Stimulated activated CD4-positive, alpha-beta T cell treated with anti-CD3 and anti-CD28 coated beads, Interleukin-1b, Interleukin-23, amount 100 ng/mL, for 48 hours (primary cell): ENCODE measurements around the gene RASIP1.
"Not testable (repeated sequence)": the region's sequence is repeated elsewhere in the genome, so short reads cannot be mapped to it uniquely, and the experiment has no call there.

Experiments used
- DNase-seq: peaks from one replicate; pipeline ENCODE4 v3.0.0-alpha.2; 2020

Gene RASIP1

GRCh38 chr19:48731452-48731851 is 9.0 kb downstream of the RASIP1 start:
- DNase-seq, result no peak

- DNase-seq, result no peak
Observed at GRCh38 chr19:48728911-48729664, 11.3 kb downstream of the RASIP1 start.

GRCh38 chr19:48726556-48726955 is 13.9 kb downstream of the RASIP1 start:
- no peak for DNase-seq

GRCh38 chr19:48724796-48725753 is 15.3 kb downstream of the RASIP1 start:
- DNase-seq, result no peak

GRCh38 chr19:48722196-48722708 is 18.2 kb downstream of the RASIP1 start:
- no peak for DNase-seq

GRCh38 chr19:48720613-48721296 is 19.7 kb downstream of the RASIP1 start:
- DNase-seq, result peak; percentile 95

- DNase-seq, result no peak
Observed at GRCh38 chr19:48720251-48720612, 20.2 kb downstream of the RASIP1 start.

GRCh38 chr19:48719263-48720171 is 20.9 kb downstream of the RASIP1 start, which contains the start of gene MAMSTR:
MAMSTR (minus strand) TSS chr19:48719725; CDS start chr19:48719031, 694 bp downstream.
- DNase-seq, result no peak

- no peak for DNase-seq
Observed at GRCh38 chr19:48718711-48719231, 21.6 kb downstream of the RASIP1 start.

GRCh38 chr19:48718106-48718505 is 22.3 kb downstream of the RASIP1 start:
- DNase-seq, result not testable (repeated sequence)

- DNase-seq, result no peak
Observed at GRCh38 chr19:48716562-48717291, 23.7 kb downstream of the RASIP1 start.

- DNase-seq, result no peak
Observed at GRCh38 chr19:48715681-48716171, 24.7 kb downstream of the RASIP1 start.

GRCh38 chr19:48714759-48715675 is 25.4 kb downstream of the RASIP1 start:
- no peak for DNase-seq

- DNase-seq, result peak; percentile 99
Observed at GRCh38 chr19:48713864-48714755, 26.3 kb downstream of the RASIP1 start.

GRCh38 chr19:48713041-48713863 is 27.2 kb downstream of the RASIP1 start:
- DNase-seq, result no peak

GRCh38 chr19:48711106-48711662 is 29.2 kb downstream of the RASIP1 start:
- no peak for DNase-seq

GRCh38 chr19:48708471-48708870 is 31.9 kb downstream of the RASIP1 start:
- no peak for DNase-seq
